Fibroblast of lung (primary cell): ENCODE data around the gene RRP7A. TPM values are rescaled to one million over a fixed set of nuclear protein-coding genes. Genes with fewer than 3 reads are reported as not detected.
"Not testable (repeated sequence)": the region's sequence is repeated elsewhere in the genome, so short reads cannot be mapped to it uniquely, and the experiment has no call there.

Source experiments
- DNase-seq, 2 donors: peaks; one replicate each; pipeline versions ENCODE4 v3.0.0 to v3.0.0-alpha.2; 2010; ENCODE audit warnings: low read depth in 2 of 2
- H2AFZ ChIP-seq: 2 replicates; pipeline ENCODE4 v1.5.1; 2012; ENCODE audit warnings: low read length, control low read depth, inconsistent platforms
- H3K27ac ChIP-seq: 2 replicates; pipeline ENCODE4 v1.5.1; 2011; ENCODE audit warnings: low read length, control low read depth; ENCODE audit not compliant: insufficient read depth
- H3K27me3 ChIP-seq: 2 replicates; pipeline ENCODE4 v1.5.1; 2011; ENCODE audit warnings: mild to moderate bottlenecking, low read length; ENCODE audit not compliant: control insufficient read depth, insufficient read depth
- H3K36me3 ChIP-seq: 2 replicates; pipeline ENCODE4 v1.5.1; 2011; ENCODE audit warnings: low read length; ENCODE audit not compliant: control insufficient read depth, insufficient read depth
- H3K4me1 ChIP-seq: 2 replicates; pipeline ENCODE4 v1.5.1; 2011; ENCODE audit warnings: low read length; ENCODE audit not compliant: control insufficient read depth, insufficient read depth; ENCODE audit errors: extremely low read depth
- H3K4me2 ChIP-seq: 2 replicates; pipeline ENCODE4 v1.5.1; 2011; ENCODE audit warnings: low read length, control low read depth; ENCODE audit not compliant: insufficient read depth; ENCODE audit errors: extremely low read depth
- H3K4me3 ChIP-seq, 4 experiments: fragments of 200-600 bp in 1 of 4; sonication (generic) in 1 of 4; replicated peaks in 1 of 4; 2 replicates each; pipeline ENCODE4 v1.5.1; 2011 to 2016; ENCODE audit warnings: low read length in 4 of 4, low read depth in 3 of 4, mild to moderate bottlenecking in 3 of 4, control low read depth in 2 of 4, inconsistent platforms in 1 of 4, mixed read lengths in 1 of 4; ENCODE audit not compliant: insufficient read depth in 1 of 4; ENCODE audit errors: control extremely low read depth in 1 of 4
- H3K79me2 ChIP-seq: 2 replicates; pipeline ENCODE4 v1.5.1; 2012; ENCODE audit warnings: mild to moderate bottlenecking, low read length, inconsistent platforms; ENCODE audit not compliant: control insufficient read depth, insufficient read depth
- H3K9ac ChIP-seq: 2 replicates; pipeline ENCODE4 v1.5.1; 2011; ENCODE audit warnings: mild to moderate bottlenecking, low read length, control low read depth; ENCODE audit not compliant: insufficient read depth
- H3K9me3 ChIP-seq: 2 replicates; pipeline ENCODE4 v1.5.1; 2012; ENCODE audit warnings: low read depth, low read length; ENCODE audit not compliant: control insufficient read depth, insufficient read depth
- H4K20me1 ChIP-seq: 2 replicates; pipeline ENCODE4 v1.5.1; 2011; ENCODE audit warnings: low read length; ENCODE audit not compliant: control insufficient read depth, insufficient read depth; ENCODE audit errors: extremely low read depth
- EZH2 ChIP-seq: IDR thresholded peaks from 2 replicates; pipeline ENCODE4 v1.5.1; 2012; ENCODE audit warnings: low read length, control low read depth, mild to moderate bottlenecking; ENCODE audit errors: missing control alignments
- polyA plus RNA-seq, 2 donors: library from polyadenylated mRNA; depleted of rRNA in 1 of 2; stranded (reverse) in 1 of 2; unstranded in 1 of 2; fragments of >200 nt; gene quantifications; 2 replicates each; pipeline ENCODE4 v1.2.1, GENCODE V29; 2011 to 2012; ENCODE audit warnings: missing spikeins in 1 of 2
- total RNA-seq: library from RNA; depleted of rRNA; stranded (reverse); fragments of >200 nt; gene quantifications from 2 replicates; pipeline ENCODE4 v1.2.1, GENCODE V29; 2014
- TF ChIP-seq, protein P1 (sequence below), 2 donors: IDR thresholded peaks in 1 of 2; conservative IDR thresholded peaks in 1 of 2; 1 replicate in 1 of 2; 2 replicates in 1 of 2; pipeline ENCODE4 v1.5.1; 2011 to 2012; ENCODE audit warnings: low read length in 2 of 2, control low read depth in 1 of 2, inconsistent platforms in 1 of 2, low read depth in 1 of 2, mild to moderate bottlenecking in 1 of 2

Gene RRP7A
- total and polyA plus RNA-seq, 2 donors (not counting 1 experiment from before 2014, with no cell fraction given): 18.9 to 21.3 TPM

DNA sequence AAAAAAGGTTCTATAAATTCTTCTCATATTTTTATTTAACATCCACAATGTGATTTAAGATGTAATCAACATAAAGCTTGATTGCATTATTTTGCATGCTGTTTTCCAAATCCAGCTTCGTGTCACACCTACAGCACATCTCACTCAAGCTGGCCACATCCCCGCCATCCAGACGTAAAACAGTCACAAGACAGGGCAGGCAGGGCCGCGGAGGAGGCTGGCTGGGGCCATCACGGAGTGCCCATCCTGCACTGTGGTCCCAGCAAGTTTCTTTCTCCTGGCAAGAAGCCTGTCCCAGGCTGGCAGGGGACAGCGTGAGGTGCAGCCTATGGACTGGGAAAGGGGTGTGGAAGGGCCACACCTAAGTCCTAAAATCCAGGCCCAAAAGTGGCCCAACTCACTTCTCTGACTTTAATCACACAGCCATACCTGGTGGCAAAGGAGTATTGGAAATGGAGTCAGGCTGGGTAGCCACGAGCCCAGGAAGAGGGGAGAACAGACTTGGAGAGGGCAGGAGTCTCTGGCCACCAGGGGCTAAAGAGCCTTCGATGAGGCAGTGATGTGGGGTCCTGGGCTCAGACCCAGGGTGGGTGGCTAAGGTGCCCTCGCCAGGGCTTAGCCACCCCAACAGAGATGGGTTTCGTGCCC, 11.1 kb downstream of the RRP7A start:
- not testable (repeated sequence) for H3K27me3 ChIP-seq, H3K27ac ChIP-seq, DNase-seq, H3K36me3 ChIP-seq, H3K4me2 ChIP-seq, H3K9me3 ChIP-seq, H4K20me1 ChIP-seq, H3K79me2 ChIP-seq, H3K4me1 ChIP-seq, H3K9ac ChIP-seq, H3K4me3 ChIP-seq, H2AFZ ChIP-seq

DNA sequence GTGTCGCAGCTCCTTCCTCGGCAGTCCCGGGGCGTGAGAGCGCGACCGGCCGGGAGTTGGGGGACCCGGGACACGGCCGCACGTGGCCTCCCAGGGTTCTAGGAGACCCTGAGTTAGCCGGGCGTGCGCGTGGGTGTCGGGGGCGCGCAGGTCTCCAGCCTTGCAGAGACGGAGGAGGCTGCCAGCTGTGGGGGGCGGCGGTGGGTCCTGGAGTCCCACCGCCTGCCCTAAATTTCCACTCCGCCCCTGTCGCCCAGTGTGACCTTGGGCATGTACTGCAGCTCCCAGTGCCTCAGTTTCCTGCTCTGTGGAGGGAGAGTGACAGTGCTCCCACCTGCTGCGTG, 18.8 kb downstream of the RRP7A start:
- Histone ChIP-seq H2AFZ (no peak overlapping the region), H3K27me3 (no peaks in the 10 kb centered on the region), H4K20me1 (no peaks in the 10 kb centered on the region), H3K27ac (no peak overlapping the region), H3K9ac (no peak overlapping the region), H3K36me3 (no peaks in the 10 kb centered on the region), H3K4me3 (peak overlapping the region in 1 of 4 experiments; percentile 39), H3K4me2 (peak overlapping the region; percentile 62), H3K4me1 (no peaks in the 10 kb centered on the region), H3K79me2 (no peaks in the 10 kb centered on the region), H3K9me3 (no peaks in the 10 kb centered on the region)
- no peak for TF ChIP-seq EZH2
- TF ChIP-seq, protein P1, sequence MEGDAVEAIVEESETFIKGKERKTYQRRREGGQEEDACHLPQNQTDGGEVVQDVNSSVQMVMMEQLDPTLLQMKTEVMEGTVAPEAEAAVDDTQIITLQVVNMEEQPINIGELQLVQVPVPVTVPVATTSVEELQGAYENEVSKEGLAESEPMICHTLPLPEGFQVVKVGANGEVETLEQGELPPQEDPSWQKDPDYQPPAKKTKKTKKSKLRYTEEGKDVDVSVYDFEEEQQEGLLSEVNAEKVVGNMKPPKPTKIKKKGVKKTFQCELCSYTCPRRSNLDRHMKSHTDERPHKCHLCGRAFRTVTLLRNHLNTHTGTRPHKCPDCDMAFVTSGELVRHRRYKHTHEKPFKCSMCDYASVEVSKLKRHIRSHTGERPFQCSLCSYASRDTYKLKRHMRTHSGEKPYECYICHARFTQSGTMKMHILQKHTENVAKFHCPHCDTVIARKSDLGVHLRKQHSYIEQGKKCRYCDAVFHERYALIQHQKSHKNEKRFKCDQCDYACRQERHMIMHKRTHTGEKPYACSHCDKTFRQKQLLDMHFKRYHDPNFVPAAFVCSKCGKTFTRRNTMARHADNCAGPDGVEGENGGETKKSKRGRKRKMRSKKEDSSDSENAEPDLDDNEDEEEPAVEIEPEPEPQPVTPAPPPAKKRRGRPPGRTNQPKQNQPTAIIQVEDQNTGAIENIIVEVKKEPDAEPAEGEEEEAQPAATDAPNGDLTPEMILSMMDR (conservative IDR thresholded peaks at IDR 0.05 in 1 of 2, IDR thresholded peaks at IDR 0.05 in 1 of 2; ENCODE audit: low read depth in 1 of 2, low read length in 2 of 2): no peak
- no peak for DNase-seq

- no peaks in the 10 kb centered on the region for H3K9me3 ChIP-seq
- H3K4me2 ChIP-seq: peak overlapping the region; percentile 62
- H4K20me1 ChIP-seq: no peaks in the 10 kb centered on the region
- no peaks in the 10 kb centered on the region for H3K27me3 ChIP-seq
- no peak for TF ChIP-seq EZH2
- TF ChIP-seq, protein P1 (conservative IDR thresholded peaks at IDR 0.05 in 1 of 2, IDR thresholded peaks at IDR 0.05 in 1 of 2; ENCODE audit: low read depth in 1 of 2, low read length in 2 of 2): no peak
- H3K79me2 ChIP-seq: no peaks in the 10 kb centered on the region
- DNase-seq: peak; percentile 63 to 73
- peak overlapping the region in 2 of 4 experiments; percentile 34 to 39 for H3K4me3 ChIP-seq
- H3K27ac ChIP-seq: no peak overlapping the region
- no peaks in the 10 kb centered on the region for H3K36me3 ChIP-seq
- no peak overlapping the region for H3K9ac ChIP-seq
- H2AFZ ChIP-seq: no peak overlapping the region
- H3K4me1 ChIP-seq: no peaks in the 10 kb centered on the region
Measured at GRCh38 chr22:42500161-42500835, 19.3 kb downstream of the RRP7A start.

- not testable (repeated sequence) for H3K27ac ChIP-seq, H2AFZ ChIP-seq, H3K9me3 ChIP-seq, H3K4me1 ChIP-seq, H3K4me2 ChIP-seq, H3K36me3 ChIP-seq, H3K27me3 ChIP-seq, H4K20me1 ChIP-seq, H3K4me3 ChIP-seq, DNase-seq, H3K79me2 ChIP-seq, H3K9ac ChIP-seq
Measured at GRCh38 chr22:42499773-42500160, 19.8 kb downstream of the RRP7A start.

- H3K27ac ChIP-seq, H3K36me3 ChIP-seq, H3K4me1 ChIP-seq, H3K4me3 ChIP-seq, H3K79me2 ChIP-seq, H3K9me3 ChIP-seq, H3K27me3 ChIP-seq, H4K20me1 ChIP-seq, H3K9ac ChIP-seq, H2AFZ ChIP-seq, H3K4me2 ChIP-seq: not testable (repeated sequence)
- peak in 1 of 2 donors; percentile 19 for DNase-seq
Measured at GRCh38 chr22:42495533-42496141, 24.0 kb downstream of the RRP7A start.
